HG02610 (cell line): Measurements from ENCODE around the gene HAPLN2.
"Not testable (repeated sequence)": the region's sequence is repeated elsewhere in the genome, so short reads cannot be mapped to it uniquely, and the experiment has no call there.

Experiments
- ATAC-seq: cut with Tn5 transposase; IDR thresholded peaks from one replicate; pipeline ENCODE4 v1.9.1; 2021; ENCODE audit warnings: mild to moderate bottlenecking, moderate library complexity; ENCODE audit not compliant: unreplicated experiment

Gene HAPLN2

DNA sequence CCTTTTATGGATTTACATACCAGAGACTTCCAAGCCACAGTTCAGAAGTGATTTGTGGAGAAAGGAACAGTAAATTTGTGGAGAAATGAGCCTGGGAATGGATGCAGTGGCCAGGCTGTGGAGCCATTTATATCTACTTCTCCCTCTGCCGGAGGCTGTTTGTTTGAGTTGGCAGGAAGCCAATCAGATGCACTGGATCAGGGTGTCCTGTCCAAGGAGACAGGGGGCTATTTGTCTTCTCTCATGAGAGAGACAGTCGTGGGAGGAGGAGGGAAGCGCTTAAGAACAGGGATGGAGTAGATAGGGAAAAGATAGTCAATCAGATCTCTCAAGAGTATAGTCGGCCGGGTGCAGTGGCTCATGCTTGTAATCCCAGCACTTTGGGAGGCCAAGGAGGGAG, 2.8 kb upstream of the HAPLN2 start:
- no peak for ATAC-seq

DNA sequence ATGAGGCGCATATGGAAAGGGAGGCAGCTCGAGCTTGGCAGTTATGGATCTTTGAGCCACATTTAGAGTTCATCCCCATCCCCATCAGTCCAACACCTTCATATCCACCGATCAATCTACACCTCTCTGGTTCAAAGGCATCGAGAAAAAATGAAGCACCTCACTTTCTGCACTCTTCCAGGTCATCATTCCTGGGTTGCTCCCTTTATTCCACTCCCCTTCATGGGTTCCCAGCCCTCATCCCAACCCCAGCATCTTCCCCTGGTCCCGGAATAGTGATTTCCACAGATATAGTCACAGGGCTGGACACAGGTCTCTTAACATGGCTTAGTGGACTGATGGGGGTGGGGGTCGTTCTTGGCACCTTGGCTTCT, 354 bp downstream of the HAPLN2 start:
- ATAC-seq, result no peak

DNA sequence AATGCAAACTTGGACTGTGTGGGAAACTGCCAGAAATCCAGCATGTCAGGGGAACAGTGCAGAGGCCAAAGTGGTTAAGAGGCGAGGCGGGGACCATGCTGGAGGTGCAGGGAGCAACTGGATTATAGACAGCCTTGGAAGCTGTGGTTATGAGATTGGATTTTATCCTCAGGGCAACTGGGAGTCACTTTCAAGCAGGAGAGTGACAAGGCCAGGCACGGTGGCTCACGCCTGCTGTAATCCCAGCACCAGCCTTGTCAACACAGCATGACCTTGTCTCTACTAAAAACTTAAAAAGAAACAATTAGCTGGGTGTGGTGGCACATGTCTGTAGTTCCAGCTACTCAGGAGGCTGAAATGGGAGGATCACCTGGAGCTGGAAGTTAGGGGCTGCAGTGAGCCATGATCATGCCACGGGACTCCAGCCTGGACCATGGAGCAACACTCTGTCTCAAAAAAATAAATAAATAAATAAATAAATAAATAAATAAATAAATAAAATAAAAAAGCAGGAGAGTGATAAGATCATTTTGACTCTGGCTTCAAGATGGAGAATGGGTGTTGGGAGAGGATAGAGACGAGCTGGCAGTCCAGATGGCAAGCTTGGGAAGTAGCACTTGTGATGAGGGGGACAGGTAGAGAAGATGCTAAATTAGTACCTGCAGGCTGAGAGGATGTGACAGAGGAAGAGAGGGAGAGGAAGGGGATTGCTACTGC, 3.5 kb downstream of the HAPLN2 start:
- no peak for ATAC-seq

DNA sequence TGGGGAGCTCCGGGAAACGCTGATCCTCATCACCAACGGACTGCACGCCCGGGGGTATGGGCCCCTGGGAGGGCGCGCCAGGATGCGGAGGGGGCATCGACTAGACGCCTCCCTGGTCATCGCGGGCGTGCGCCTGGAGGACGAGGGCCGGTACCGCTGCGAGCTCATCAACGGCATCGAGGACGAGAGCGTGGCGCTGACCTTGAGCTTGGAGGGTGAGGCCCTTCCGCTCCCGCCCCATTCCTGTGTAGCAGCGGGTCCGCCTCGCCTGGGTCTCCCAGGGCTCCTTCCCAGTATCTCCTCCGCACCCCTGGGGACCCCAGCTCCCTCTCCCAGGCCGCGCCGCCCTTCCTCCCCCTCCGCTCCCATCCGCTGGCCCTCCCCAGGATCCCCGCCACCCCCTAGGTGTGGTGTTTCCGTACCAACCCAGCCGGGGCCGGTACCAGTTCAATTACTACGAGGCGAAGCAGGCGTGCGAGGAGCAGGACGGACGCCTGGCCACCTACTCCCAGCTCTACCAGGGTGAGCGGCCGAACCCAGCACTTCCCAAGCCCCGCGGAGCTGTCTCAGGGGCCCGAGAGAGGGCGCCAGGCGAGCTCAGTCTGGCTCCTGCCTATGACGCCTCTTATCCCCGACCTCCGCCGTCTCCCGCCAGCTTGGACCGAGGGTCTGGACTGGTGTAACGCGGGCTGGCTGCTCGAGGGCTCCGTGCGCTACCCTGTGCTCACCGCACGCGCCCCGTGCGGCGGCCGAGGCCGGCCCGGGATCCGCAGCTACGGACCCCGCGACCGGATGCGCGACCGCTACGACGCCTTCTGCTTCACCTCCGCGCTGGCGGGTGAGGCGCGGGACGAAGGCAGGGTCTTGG, 5.0 kb downstream of the HAPLN2 start:
- ATAC-seq, result no peak

DNA sequence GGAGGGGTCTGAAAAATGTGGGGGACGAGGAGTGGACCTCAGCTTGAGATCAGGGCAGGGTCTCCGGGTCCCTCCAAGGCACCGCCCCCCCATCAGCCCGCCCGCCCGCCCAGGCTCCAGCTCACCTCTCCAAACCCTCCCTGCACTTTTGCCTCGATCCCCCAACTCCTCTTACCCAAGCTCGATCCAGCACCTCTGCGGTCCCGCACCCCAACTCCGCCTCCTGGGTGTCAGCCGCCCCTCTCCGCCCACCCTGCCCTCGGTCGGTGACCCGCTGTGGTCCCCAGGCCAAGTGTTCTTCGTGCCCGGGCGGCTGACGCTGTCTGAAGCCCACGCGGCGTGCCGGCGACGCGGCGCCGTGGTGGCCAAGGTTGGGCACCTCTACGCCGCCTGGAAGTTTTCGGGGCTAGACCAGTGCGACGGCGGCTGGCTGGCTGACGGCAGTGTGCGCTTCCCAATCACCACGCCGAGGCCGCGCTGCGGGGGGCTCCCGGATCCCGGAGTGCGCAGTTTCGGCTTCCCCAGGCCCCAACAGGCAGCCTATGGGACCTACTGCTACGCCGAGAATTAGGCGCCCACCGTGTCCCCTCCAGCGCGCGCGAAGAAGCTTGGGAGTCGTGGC, 5.7 kb downstream of the HAPLN2 start:
- no peak for ATAC-seq

DNA sequence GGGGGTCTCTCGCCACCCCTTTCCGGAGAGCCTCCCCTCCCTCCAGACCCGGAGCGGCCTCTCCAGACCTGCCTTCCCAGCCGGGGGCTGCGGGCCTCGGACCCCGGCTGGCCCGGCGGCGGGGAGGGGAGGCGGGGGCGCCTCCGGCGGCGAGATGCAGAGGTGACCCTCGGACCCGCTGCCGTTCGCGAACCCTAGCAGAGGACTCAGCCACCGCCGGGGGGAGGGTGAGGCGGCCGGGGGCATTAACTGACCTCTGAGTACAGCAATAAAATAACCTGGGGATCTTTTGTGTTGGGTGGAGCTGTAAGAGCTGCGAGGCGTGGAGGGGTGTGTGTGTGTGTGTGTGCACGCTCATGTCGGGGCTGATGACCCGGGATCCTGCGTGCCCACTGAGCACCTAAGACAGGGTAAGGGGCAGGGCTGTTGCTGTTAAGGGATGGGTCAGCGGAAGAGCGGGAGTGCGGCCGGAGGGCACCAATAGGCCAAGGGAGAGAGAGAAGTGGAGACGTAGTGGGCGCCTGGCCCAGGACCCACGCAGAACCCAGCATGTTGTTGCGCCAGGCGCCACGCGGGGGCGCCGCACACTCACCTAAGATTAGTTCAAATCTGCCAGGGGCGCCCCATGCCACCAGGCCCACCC, 6.3 kb downstream of the HAPLN2 start:
- ATAC-seq, result no peak

DNA sequence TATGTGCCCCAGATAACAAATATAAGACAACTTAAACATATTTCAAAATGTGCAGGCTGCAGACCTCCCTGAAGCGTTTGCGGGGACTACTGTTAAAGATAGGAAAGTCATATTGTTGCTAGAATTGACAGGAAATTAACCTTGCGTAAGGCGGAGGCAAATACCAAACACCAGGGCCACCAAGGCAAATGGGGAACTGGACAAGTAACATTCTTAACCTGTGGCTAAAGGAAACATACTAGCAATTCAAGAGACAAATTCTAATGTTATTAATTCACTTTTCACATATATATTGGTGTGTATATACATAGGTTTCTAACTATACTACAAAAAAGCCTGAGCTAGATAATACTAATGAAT, 6.8 kb downstream of the HAPLN2 start:
- ATAC-seq, result no peak

DNA sequence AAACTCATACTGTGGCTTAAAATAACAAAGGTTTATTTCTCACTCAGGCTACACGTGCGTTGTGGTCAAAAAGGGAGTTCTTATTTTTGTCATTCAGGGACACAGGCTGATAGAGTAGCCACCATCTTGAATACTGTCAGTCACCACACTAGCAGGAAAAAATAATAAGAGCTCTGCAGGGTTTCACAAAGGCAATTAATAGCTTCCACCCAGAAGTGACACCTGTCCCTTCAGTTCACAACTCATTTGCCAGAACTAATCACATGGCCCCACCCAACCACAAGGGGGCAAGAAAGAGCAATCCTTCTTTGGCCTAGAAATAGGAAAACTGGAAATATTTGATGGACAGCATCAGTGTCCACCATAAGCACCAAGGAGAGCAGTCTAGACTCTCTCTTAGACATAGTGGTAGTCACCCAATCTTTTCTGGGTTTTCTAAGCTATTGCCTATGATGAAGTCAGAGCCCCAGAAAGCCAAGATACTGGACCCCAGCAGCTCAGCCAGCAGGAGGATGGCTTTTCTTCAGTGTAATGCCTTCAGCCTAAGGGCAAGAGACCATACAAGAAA, 8.2 kb downstream of the HAPLN2 start:
- ATAC-seq, result no peak

DNA sequence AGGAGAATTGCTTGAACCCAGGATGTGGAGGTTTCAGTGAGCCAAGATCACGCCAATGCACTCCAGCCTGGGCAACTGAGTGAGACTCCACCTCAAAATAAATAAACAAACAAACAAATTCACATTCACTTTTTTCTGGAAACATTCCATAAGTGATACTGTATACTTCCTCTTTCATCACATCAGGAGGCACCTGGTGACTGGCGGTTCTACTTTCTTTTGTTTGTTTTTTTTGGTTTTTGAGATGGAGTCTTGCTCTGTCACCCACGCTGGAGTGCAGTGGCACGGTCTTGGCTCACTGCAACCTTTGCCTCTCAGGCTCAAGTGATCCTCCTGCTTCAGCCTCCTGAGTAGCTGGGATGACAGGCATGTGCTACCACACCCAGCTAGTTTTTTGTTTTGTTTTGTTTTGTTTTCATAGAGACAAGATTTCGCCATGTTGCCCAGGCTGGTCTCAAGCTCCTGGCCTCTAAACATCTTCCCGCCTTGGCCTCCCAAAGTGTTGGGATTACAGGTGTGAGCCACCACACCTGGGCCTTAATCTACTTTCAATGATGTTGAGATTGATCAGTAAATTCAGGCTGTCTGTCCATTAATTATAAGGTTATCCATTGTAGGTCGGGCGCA, 10.7 kb downstream of the HAPLN2 start:
- ATAC-seq, result no peak

DNA sequence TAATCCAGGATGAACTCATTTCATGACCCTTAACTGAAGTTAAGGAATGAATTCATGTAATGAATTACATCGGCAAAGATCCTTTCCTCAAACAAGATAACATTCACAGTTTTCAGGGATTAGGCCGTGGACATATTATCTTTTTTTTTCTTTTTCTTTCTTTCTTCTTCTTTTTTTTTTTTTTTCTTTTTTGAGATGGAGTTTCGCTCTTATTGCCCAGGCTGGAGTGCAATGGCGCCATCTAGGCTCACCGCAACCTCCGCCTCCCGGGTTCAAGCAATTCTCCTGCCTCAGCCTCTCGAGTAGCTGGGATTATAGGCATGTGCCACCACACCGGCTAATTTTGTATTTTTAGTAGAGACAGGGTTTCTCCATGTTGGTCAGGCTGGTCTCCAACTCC, 11.9 kb downstream of the HAPLN2 start:
- not testable (repeated sequence) for ATAC-seq

DNA sequence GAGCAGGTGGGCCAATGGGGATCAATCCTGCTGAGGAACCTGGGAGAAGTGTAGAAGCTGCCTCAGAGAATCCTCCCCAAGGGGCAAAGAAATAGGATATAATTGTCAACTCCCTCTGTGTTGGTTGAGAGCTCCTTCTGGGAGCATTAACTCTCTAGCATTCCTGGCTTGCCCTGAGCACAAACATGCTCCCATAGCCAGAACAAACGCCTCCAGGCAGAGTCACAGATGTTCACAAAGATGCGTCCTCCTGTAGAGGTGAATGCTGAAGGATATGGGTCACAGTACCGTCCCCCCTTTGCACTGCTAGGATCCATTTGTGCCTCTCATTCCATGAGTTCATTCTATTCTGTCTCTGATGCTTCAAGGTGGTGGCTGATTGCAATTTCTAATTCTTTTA, 13.1 kb downstream of the HAPLN2 start:
- ATAC-seq, result no peak

DNA sequence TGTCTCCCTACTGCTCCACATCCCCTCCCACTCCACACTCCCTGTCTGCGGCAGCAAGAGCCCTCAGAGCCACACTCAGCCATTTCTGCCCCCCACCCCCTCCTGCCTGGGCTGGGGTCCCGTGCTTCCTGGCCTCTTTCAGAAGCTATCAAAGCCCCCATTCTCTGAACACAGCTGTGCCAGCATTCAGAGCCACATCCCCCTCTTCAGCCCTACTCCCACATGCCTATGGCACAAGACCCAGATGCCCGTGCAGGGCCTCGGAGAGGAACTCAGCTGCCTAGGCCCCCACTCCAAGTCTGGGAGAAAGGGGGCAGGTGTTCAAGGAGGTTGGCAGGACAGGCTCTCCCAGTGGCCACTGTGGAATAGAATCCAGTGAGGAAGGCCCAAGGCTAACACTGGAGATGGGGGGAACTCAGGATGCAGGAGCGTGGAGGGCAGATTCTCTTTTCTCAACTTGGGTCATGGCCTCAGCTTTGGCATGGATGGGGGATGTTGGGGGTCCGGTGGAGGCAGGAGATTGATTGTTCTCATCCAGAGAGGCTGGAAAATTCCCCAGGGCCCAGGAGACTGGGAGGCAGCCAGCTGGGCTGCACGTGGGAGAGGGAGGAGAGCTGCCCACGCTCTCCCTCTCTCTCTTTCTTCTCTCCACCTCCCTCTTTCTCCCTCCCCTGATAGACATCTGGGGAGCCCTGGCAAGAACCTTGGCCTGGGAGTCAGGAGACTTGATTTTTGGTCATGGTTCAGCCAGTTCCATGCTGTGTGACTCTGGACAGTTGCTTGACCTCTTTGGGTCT, 19.2 kb downstream of the HAPLN2 start:
- ATAC-seq, result no peak

DNA sequence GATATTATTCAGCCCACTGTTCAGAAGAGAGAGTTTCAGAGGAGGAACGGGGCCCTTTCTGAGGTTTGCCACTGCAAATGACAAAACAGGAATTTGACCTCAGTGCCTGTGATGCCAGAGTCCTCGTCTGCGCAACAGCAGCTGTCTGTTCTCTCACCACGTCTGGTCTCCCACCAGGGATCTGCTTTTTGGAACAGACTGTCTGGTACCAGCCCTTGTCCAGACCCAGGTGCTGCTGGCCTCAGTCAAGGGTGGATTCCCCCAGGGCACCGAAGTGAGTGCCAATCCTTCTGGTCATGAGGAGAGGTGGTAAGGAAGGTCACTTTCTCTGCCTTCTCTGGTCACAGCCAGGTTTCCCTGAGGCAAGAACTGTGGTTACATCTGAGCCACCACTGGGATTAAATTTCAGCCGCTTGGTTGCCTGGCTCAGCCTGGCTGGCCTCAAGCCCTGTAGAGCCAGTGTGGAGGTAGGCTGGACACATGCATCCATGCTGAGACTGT, 20.4 kb downstream of the HAPLN2 start:
- ATAC-seq, result no peak

DNA sequence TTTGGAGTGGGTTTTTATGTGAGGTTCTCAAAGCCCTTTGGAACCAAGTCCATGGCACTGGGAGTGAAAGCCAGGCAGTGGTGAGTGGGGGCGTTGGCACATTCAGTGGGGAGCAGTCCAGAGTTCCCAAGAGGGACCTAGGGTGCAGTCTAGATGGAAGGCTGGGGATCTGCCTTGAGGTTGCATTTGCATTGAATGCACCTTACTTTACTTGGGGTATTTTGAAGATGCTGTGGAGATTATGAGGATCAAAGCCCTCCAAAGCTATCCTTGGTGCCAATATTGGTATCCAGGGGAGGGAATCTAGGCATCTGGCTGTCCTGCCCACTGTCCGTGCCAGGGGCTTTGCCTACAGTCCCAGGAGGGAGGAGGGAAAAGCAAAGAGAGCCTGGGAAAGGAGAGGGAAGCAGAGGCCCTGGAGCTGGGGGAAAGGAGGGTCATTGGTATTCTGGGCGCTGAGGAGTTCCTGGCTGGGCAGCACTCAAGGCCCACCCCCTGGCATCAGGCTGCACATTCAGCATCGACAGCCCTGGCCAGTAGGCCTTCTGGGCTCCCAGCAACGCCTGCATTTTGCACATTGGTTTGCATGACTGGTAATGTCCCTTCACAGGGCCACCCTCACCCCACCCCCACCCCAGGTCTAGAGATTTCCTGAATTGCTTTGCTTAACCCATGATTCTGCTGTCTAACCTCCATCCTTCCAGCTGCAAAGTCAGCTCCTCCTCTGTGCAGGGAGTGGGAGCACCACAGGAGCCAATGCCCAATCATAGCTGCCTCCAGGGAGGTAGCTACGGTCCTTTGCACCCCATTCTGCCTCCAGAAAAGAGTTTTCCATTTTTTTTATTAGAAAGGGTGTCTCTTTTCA, 21.9 kb downstream of the HAPLN2 start:
- ATAC-seq, result no peak

DNA sequence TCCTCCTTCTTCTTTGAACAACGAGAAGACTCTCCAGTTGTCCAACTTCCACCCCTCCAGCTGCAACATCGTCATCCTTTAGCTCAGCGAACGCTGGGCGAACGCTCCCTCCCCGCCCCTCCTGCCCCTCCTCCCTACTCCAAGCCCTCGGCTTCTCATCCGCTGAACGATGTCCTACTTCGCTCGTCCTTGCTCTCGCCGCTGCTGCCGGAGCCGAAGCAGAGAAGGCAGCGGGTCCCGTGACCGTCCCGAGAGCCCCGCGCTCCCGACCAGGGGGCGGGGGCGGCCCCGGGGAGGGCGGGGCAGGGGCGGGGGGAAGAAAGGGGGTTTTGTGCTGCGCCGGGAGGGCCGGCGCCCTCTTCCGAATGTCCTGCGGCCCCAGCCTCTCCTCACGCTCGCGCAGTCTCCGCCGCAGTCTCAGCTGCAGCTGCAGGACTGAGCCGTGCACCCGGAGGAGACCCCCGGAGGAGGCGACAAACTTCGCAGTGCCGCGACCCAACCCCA, 22.6 kb downstream of the HAPLN2 start, which contains the start of gene BCAN:
Gene BCAN, plus strand, starts transcription at position 357 of the 504 bp plus-strand sequence. CDS start 3,938 bp downstream, outside the sequence.
- no peak for ATAC-seq

DNA sequence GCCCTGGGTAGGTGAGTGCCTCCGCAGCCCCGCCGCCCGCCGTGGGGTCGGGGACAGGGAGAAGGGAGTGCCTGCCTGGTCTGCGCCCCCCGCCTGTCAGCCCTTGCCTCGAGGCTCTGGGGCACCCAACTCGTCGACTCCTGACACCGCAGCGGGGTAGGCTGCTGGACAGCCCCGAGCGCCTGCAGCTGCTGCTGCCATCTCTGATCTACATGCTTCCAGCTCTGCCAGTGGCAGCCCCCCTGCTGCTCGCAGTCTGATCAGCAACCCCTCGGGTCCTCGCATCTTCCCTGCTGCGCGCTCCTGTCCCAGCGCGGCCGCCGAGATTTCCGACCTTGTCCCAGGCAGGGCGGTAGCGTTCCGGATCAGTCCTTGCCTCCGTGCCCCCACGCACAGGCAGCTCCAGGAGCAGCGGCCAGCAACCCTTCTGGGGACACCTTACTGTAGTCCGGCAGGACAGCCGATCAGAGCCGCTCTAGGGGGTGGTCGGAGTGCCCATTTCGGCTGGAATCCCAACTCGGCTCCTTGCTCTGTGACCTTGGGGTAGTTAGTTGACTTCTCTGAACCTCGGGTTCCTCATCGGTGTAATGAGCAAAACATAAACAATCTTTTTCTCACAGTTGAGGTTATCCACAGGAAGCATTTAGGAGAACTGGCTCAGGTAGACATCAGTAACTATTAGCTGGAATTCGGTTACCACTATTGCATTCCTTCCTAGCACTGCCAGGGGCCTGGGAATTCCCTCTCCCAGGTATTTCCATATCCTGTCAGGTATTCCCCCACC, 23.2 kb downstream of the HAPLN2 start:
- ATAC-seq, result no peak

DNA sequence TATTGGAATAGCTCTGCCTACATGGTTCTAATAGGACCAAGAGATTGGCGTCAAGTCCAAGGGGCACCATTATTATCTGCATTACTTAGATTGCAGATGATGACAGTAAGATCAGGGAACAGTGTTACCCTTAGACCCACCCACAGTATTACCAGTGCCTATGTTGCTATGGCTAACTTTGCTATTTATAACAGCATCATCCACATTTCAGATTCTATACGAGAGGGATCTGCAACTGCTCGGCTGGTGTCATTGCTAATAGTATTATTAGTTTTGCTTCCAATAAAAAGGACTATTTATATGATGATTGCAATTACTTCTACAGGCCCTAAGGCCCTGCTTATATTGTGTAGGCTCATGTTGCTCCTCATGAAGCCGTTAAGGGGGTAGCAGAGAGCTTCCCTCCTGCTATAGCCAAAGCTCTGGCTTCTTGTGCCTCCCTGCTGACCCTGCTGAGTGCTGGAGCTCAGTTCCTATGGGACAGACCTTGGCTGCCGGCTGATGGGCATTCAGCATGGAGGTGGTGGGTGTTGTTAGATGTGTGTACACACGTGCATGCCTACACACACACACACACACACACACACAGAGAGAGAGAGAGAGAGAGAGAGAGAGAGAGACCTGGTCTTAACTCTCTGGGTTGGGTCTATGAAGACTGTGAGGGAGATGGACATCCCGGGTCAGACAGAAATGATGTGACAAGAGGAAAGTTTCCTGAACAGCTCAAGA, 24.0 kb downstream of the HAPLN2 start:
- no peak for ATAC-seq
